OCI-LY3 (cell line): ENCODE measurements around the gene LSM4.
A peak's percentile ranks its signal among the peaks of the same experiment; 100 is the strongest.
"Not testable (repeated sequence)": the region's sequence is repeated elsewhere in the genome, so short reads cannot be mapped to it uniquely, and the experiment has no call there.

ENCODE experiments used
- H2AFZ ChIP-seq: fragments of 200-600, 300-600 bp; shearing (Covaris generic); 2 replicates; pipeline ENCODE4 v1.6.0; 2014; ENCODE audit warnings: antibody characterized with exemption, low read depth, low read length
- H3K27ac ChIP-seq: fragments of 200-600, 300-600 bp; sonication (generic); 2 replicates; pipeline ENCODE4 v1.5.1; 2014; ENCODE audit warnings: mild to moderate bottlenecking, low read length, moderate library complexity, mixed read lengths
- H3K27me3 ChIP-seq: fragments of 200-600, 300-600 bp; sonication (generic); 2 replicates; pipeline ENCODE4 v1.6.1; 2014; ENCODE audit warnings: low read depth, low read length, mixed read lengths
- H3K36me3 ChIP-seq: fragments of 200-600, 300-600 bp; sonication (generic); replicated peaks from 2 replicates; pipeline ENCODE3; 2014; ENCODE audit warnings: low read depth, low read length, mixed read lengths
- H3K4me1 ChIP-seq: fragments of 300-600, 200-600 bp; sonication (generic); 2 replicates; pipeline ENCODE4 v1.6.1; 2014; ENCODE audit warnings: low read length, mixed read lengths
- H3K4me2 ChIP-seq: fragments of 200-600, 300-600 bp; sonication (generic); 2 replicates; pipeline ENCODE4 v1.6.1; 2014; ENCODE audit warnings: low read length, mixed read lengths
- H3K4me3 ChIP-seq: fragments of 300-600, 200-600 bp; sonication (generic); 2 replicates; pipeline ENCODE4 v1.5.1; 2014; ENCODE audit warnings: antibody characterized with exemption, mild to moderate bottlenecking, low read length, moderate library complexity
- H3K79me2 ChIP-seq: fragments of 300-600, 200-600 bp; shearing (Covaris generic); 2 replicates; pipeline ENCODE4 v1.6.1; 2014; ENCODE audit warnings: mild to moderate bottlenecking, low read length, mixed read lengths
- H3K9ac ChIP-seq: fragments of 300-600, 200-600 bp; shearing (Covaris generic); 2 replicates; pipeline ENCODE4 v1.6.0; 2014; ENCODE audit warnings: mild to moderate bottlenecking, low read length, moderate library complexity
- H3K9me3 ChIP-seq: fragments of 200-600, 300-600 bp; shearing (Covaris generic); 2 replicates; pipeline ENCODE4 v1.6.1; 2014; ENCODE audit warnings: low read length, mixed read lengths; ENCODE audit not compliant: insufficient read depth
- H4K20me1 ChIP-seq: fragments of 200-600, 300-600 bp; sonication (generic); 2 replicates; pipeline ENCODE4 v1.6.1; 2016; ENCODE audit warnings: low read length, mixed read lengths; ENCODE audit not compliant: insufficient read depth
- CTCF ChIP-seq: fragments of 200-600, 300-600 bp; sonication (generic); IDR thresholded peaks from 2 replicates; pipeline ENCODE4 v1.5.1; 2014; ENCODE audit warnings: antibody characterized with exemption, low read length, low read depth
- EZH2phosphoT487 ChIP-seq: fragments of 200-600 bp; shearing (Covaris generic); IDR thresholded peaks from 2 replicates; pipeline ENCODE4 v1.6.1; 2018; ENCODE audit warnings: antibody characterized with exemption, mixed run types, low read depth

Gene LSM4

GRCh38 chr19:18322759-18323460 is at the start of gene LSM4:
TSS of gene LSM4 (minus strand) at chr19:18323076. CDS start at chr19:18323020, 56 bp downstream.
- Histone ChIP-seq H3K27ac (peak within 1 kb of the TSS; percentile 80), H4K20me1 (no peaks in the 10 kb centered on the region), H3K4me3 (peak within 1 kb of the TSS; percentile 82), H3K9me3 (no peaks in the 10 kb centered on the region), H3K79me2 (peaks cover 45% of the 10 kb centered on the region), H3K9ac (peak within 1 kb of the TSS; percentile 92), H3K27me3 (no peaks in the 10 kb centered on the region), H3K4me1 (peaks cover 16% of the 10 kb centered on the region), H3K36me3 (peaks cover 15% of the 10 kb centered on the region), H2AFZ (peak within 1 kb of the TSS; percentile 76), H3K4me2 (peak within 1 kb of the TSS; percentile 94)
- TF ChIP-seq EZH2phosphoT487 (no peak), CTCF (peak; percentile 42)

GRCh38 chr19:18368504-18369222 is 45.8 kb upstream of the LSM4 start:
- no peak overlapping the region for H3K4me2 ChIP-seq
- H2AFZ ChIP-seq = no peak overlapping the region
- H3K4me3 ChIP-seq = no peak overlapping the region
- H3K27me3 ChIP-seq = no peaks in the 10 kb centered on the region
- H3K9me3 ChIP-seq = no peaks in the 10 kb centered on the region
- peaks cover 3% of the 10 kb centered on the region for H3K36me3 ChIP-seq
- H3K9ac ChIP-seq = no peak overlapping the region
- no peak for TF ChIP-seq EZH2phosphoT487
- no peak for TF ChIP-seq CTCF
- no peak overlapping the region for H3K27ac ChIP-seq
- peaks cover 47% of the 10 kb centered on the region for H3K4me1 ChIP-seq
- H3K79me2 ChIP-seq = no peaks in the 10 kb centered on the region
- H4K20me1 ChIP-seq = no peaks in the 10 kb centered on the region

GRCh38 chr19:18366021-18366435 is 43.2 kb upstream of the LSM4 start:
- Histone ChIP-seq H3K9ac (peak overlapping the region; percentile 56; the same call in 1 of the 2 replicates), H3K79me2 (no peaks in the 10 kb centered on the region), H4K20me1 (no peaks in the 10 kb centered on the region), H3K27me3 (no peaks in the 10 kb centered on the region), H3K4me1 (peaks cover 34% of the 10 kb centered on the region), H3K4me3 (no peak overlapping the region), H3K9me3 (no peaks in the 10 kb centered on the region), H3K27ac (peak overlapping the region; percentile 46), H3K4me2 (0 out of 2 replicates have a peak overlapping the region, but pooled peaks have one; percentile 58), H2AFZ (no peak overlapping the region), H3K36me3 (peaks cover 3% of the 10 kb centered on the region)
- TF ChIP-seq EZH2phosphoT487 (no peak), CTCF (no peak)

DNA sequence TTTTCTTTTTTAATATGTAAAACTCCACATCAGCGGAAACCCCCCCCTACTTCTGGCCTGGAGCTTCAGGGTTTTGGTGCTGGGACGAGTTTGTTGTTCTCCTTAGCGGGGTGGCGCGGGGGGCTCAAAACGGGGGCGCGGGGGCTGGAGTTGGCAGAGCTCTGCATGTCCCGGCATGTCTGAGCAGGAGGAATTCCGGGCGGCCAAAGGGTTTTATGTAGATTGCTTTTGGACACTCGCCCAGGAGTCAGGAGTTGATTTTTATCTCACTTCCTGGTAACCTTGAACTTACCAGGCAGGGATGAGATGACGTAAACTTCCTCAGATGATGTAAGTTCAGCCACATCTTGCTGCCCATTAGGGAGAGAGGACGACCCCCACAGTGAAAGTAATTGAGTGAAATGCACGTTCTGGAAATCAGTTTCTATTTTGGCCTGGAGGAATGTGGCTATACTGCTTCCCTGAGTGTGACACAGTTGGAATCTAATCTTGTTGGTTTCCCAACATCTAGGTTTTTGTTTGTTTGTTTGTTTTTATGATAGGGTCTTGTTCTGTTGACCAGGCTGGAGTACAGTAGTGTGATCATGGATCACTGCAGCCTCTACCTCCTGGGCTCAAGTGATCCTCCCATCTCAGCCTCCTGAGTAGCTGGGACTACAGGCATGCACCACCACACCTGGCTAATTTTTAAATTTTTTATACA is 42.1 kb upstream of the LSM4 start:
- Histone ChIP-seq H3K4me3 (peak overlapping the region; percentile 56), H3K4me1 (peaks cover 31% of the 10 kb centered on the region), H3K27me3 (no peaks in the 10 kb centered on the region), H3K9me3 (no peaks in the 10 kb centered on the region), H2AFZ (peak overlapping the region; percentile 27), H3K79me2 (no peaks in the 10 kb centered on the region), H3K36me3 (peaks cover 3% of the 10 kb centered on the region), H3K4me2 (peak overlapping the region; percentile 58), H3K9ac (peak overlapping the region; percentile 56), H3K27ac (peak overlapping the region; percentile 46), H4K20me1 (no peaks in the 10 kb centered on the region)
- TF ChIP-seq CTCF (no peak), EZH2phosphoT487 (no peak)

DNA sequence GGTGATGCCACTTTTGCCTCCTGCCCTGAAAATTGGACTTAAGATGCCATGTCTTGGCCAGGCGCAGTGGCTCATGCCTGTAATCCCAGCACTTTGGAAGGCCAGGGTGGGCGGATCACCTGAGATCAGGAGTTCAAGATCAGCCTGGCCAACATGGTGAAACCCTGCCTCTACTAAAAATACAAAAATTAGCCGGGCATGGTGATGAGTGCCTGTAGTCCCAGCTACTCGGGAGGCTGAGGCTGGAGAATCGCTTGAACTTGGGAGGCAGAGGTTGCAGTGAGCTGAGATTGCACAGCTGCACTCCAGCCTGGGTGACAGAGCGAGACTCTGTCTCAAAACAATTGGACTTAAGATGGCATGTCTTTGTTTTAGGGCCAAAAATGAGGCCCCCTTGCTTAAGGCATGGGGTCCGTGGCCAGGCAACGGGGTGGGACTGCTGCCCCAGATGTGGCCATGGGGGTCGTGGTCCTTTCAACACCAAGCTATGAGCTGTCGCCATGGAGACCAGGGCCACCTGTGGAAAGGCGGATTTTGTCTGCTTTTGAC is 41.5 kb upstream of the LSM4 start:
- peak overlapping the region; percentile 27 for H2AFZ ChIP-seq
- H3K79me2 ChIP-seq, H3K9me3 ChIP-seq, H3K27me3 ChIP-seq, H3K36me3 ChIP-seq, H4K20me1 ChIP-seq: not testable (repeated sequence)
- H3K27ac ChIP-seq = peak overlapping the region; percentile 46
- peaks cover 25% of the 10 kb centered on the region for H3K4me1 ChIP-seq
- H3K4me3 ChIP-seq = peak overlapping the region; percentile 56
- peak overlapping the region; percentile 56 for H3K9ac ChIP-seq
- peak overlapping the region; percentile 58 for H3K4me2 ChIP-seq
